ENCODE measurements around the gene ANKS4B.
"Not testable (repeated sequence)": the region's sequence is repeated elsewhere in the genome, so short reads cannot be mapped to it uniquely, and the experiment has no call there.

The ANKS4B gene

GRCh38 chr16:21262779-21263639, 29.5 kb downstream of the ANKS4B start:
- no peak for DNase-seq (ENCODE audit: low spot score)

GRCh38 chr16:21263640-21264570, 30.4 kb downstream of the ANKS4B start:
- no peak for DNase-seq (ENCODE audit: low spot score)

GRCh38 chr16:21264571-21265036, 31.1 kb downstream of the ANKS4B start:
- DNase-seq (ENCODE audit: low spot score) = no peak

- no peak for DNase-seq (ENCODE audit: low spot score)
Measured at GRCh38 chr16:21265104-21265837, 31.8 kb downstream of the ANKS4B start.

GRCh38 chr16:21267298-21267697, 33.8 kb downstream of the ANKS4B start:
- no peak for DNase-seq (ENCODE audit: low spot score)

GRCh38 chr16:21268236-21268635, 34.7 kb downstream of the ANKS4B start:
- no peak for DNase-seq (ENCODE audit: low spot score)

GRCh38 chr16:21272253-21272652, 38.8 kb downstream of the ANKS4B start:
- no peak for DNase-seq (ENCODE audit: low spot score)

GRCh38 chr16:21272763-21273162, 39.3 kb downstream of the ANKS4B start:
- not testable (repeated sequence) for DNase-seq (ENCODE audit: low spot score)

- DNase-seq (ENCODE audit: low spot score) = no peak
Measured at GRCh38 chr16:21274172-21274726, 40.8 kb downstream of the ANKS4B start.

- DNase-seq (ENCODE audit: low spot score) = no peak
Measured at GRCh38 chr16:21275529-21275928, 42.0 kb downstream of the ANKS4B start.

- no peak for DNase-seq (ENCODE audit: low spot score)
Measured at GRCh38 chr16:21276090-21276489, 42.6 kb downstream of the ANKS4B start.

- no peak for DNase-seq (ENCODE audit: low spot score)
Measured at GRCh38 chr16:21277045-21277926, 43.8 kb downstream of the ANKS4B start.

- peak; percentile 84 for DNase-seq (ENCODE audit: low spot score)
Measured at GRCh38 chr16:21277927-21278706, 44.6 kb downstream of the ANKS4B start, which contains the start of gene CRYM. CRYM (minus strand) TSS chr16:21278290; CDS start chr16:21278251, 39 bp downstream.

GRCh38 chr16:21279501-21279900, 46.0 kb downstream of the ANKS4B start:
- DNase-seq (ENCODE audit: low spot score) = no peak

GRCh38 chr16:21281698-21282389, 48.3 kb downstream of the ANKS4B start:
- no peak for DNase-seq (ENCODE audit: low spot score)

- DNase-seq (ENCODE audit: low spot score) = peak; percentile 85
Measured at GRCh38 chr16:21283521-21284289, 50.2 kb downstream of the ANKS4B start.

- DNase-seq (ENCODE audit: low spot score) = no peak
Measured at GRCh38 chr16:21284414-21284813, 50.9 kb downstream of the ANKS4B start.

GRCh38 chr16:21285314-21285713, 51.8 kb downstream of the ANKS4B start:
- no peak for DNase-seq (ENCODE audit: low spot score)
